Neural progenitor cell (in vitro differentiated cells): ENCODE data around the gene OSBPL8. TPM values are rescaled to one million over a fixed set of nuclear protein-coding genes. Genes with fewer than 3 reads are reported as not detected.

Experiments used
- DNase-seq: peaks from one replicate; pipeline ENCODE4 v3.0.0-alpha.2; 2016; ENCODE audit warnings: low spot score
- H2AFZ ChIP-seq: fragments of 200-600 bp; sonication (generic); replicated peaks from 2 replicates; pipeline ENCODE4 v1.6.1; 2016; ENCODE audit warnings: antibody characterized with exemption
- H3F3A ChIP-seq: fragments of 200-600 bp; sonication (generic); 2 replicates; pipeline ENCODE4 v1.6.1; 2016; ENCODE audit warnings: antibody characterized with exemption, low read depth
- H3K27ac ChIP-seq: fragments of 200-600 bp; sonication (generic); 2 replicates; pipeline ENCODE4 v1.5.1; 2016; ENCODE audit warnings: mild to moderate bottlenecking
- H3K27me3 ChIP-seq: fragments of 200-600 bp; sonication (generic); 2 replicates; pipeline ENCODE4 v1.6.1; 2016; ENCODE audit warnings: mild to moderate bottlenecking, moderate library complexity
- H3K36me3 ChIP-seq: fragments of 200-600 bp; sonication (generic); 2 replicates; pipeline ENCODE4 v1.5.1; 2016
- H3K4me1 ChIP-seq: fragments of 200-600 bp; sonication (generic); 2 replicates; pipeline ENCODE4 v1.6.1; 2016; ENCODE audit warnings: mixed run types
- H3K4me2 ChIP-seq: fragments of 200-600 bp; sonication (generic); 2 replicates; pipeline ENCODE4 v1.6.1; 2016
- H3K4me3 ChIP-seq: fragments of 200-600 bp; sonication (generic); 2 replicates; pipeline ENCODE4 v1.5.1; 2016
- H3K79me2 ChIP-seq: fragments of 200-600 bp; sonication (generic); 2 replicates; pipeline ENCODE4 v1.6.1; 2016; ENCODE audit warnings: low read depth
- H3K9ac ChIP-seq: fragments of 200-600 bp; sonication (generic); 2 replicates; pipeline ENCODE4 v1.6.1; 2016
- H3K9me3 ChIP-seq: fragments of 200-600 bp; sonication (generic); 2 replicates; pipeline ENCODE4 v1.5.1; 2016; ENCODE audit warnings: low read depth
- H4K20me1 ChIP-seq: fragments of 200-600 bp; sonication (generic); 2 replicates; pipeline ENCODE4 v1.6.1; 2016; ENCODE audit warnings: low read depth
- H3K27ac Mint-ChIP-seq: 3 replicates; pipeline ENCODE4 v1.8.0; 2021; ENCODE audit warnings: mixed read lengths
- H3K27me3 Mint-ChIP-seq: 2 replicates; pipeline ENCODE4 v1.8.0; 2022; ENCODE audit warnings: low read depth, mild to moderate bottlenecking, inconsistent platforms, moderate library complexity, mixed read lengths; ENCODE audit not compliant: insufficient read depth
- H3K36me3 Mint-ChIP-seq: 3 replicates; pipeline ENCODE4 v1.8.0; 2021; ENCODE audit warnings: mixed read lengths
- H3K4me1 Mint-ChIP-seq: 3 replicates; pipeline ENCODE4 v1.8.0; 2021; ENCODE audit warnings: mixed read lengths
- H3K4me3 Mint-ChIP-seq: 3 replicates; pipeline ENCODE4 v1.8.0; 2021; ENCODE audit warnings: mild to moderate bottlenecking, moderate library complexity, mixed read lengths
- H3K9me3 Mint-ChIP-seq: 3 replicates; pipeline ENCODE4 v1.8.0; 2020; ENCODE audit warnings: mixed read lengths
- EZH2 ChIP-seq: fragments of 200-600 bp; sonication (generic); IDR thresholded peaks from 2 replicates; pipeline ENCODE4 v1.6.1; 2017; ENCODE audit warnings: antibody characterized with exemption, mild to moderate bottlenecking, moderate library complexity
- EZH2phosphoT487 ChIP-seq: fragments of 200-600 bp; sonication (generic); IDR thresholded peaks from 2 replicates; pipeline ENCODE4 v1.6.1; 2017; ENCODE audit warnings: antibody characterized with exemption
- total RNA-seq: library from RNA; depleted of rRNA; stranded (reverse); fragments of >200 nt; gene quantifications from 2 replicates; pipeline ENCODE4 v1.2.3, GENCODE V29; 2015; ENCODE audit warnings: low replicate concordance
- TF ChIP-seq, protein P1 (sequence below): fragments of 200-600 bp; sonication (generic); IDR thresholded peaks from 2 replicates; pipeline ENCODE4 v1.5.1; 2017; ENCODE audit warnings: antibody characterized with exemption, mild to moderate bottlenecking

The OSBPL8 gene
- total RNA-seq, 1 donor from 2014 or later: 93.6 TPM

DNA sequence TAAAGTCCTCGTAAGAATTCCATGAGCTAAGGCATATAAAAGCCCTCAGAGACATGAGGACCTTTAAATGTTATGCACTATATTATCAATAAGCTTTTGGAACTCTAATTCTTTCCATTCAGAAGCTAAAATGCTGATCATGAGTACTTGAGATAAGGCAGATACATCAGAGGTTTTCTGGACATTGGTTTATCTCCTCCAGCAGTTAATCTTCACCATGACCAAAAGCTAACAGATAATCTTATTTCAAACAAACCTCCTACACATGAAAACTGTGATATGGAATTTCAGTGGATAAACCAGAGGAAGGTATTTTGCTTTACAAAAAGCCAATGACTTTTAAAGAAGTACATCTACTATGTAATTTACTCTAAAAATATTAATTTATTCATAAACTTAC is 113.5 kb downstream of the OSBPL8 start:
- no peak overlapping the region for H3K27ac Mint-ChIP-seq
- H3F3A ChIP-seq: no peaks in the 10 kb centered on the region
- H3K4me3 Mint-ChIP-seq: no peak overlapping the region
- H3K4me1 Mint-ChIP-seq: no peaks in the 10 kb centered on the region
- no peaks in the 10 kb centered on the region for H3K4me1 ChIP-seq
- H3K27me3 Mint-ChIP-seq: no peaks in the 10 kb centered on the region
- H3K27ac ChIP-seq: no peak overlapping the region
- TF ChIP-seq EZH2phosphoT487 (no peak), EZH2 (no peak)
- TF ChIP-seq, protein P1, sequence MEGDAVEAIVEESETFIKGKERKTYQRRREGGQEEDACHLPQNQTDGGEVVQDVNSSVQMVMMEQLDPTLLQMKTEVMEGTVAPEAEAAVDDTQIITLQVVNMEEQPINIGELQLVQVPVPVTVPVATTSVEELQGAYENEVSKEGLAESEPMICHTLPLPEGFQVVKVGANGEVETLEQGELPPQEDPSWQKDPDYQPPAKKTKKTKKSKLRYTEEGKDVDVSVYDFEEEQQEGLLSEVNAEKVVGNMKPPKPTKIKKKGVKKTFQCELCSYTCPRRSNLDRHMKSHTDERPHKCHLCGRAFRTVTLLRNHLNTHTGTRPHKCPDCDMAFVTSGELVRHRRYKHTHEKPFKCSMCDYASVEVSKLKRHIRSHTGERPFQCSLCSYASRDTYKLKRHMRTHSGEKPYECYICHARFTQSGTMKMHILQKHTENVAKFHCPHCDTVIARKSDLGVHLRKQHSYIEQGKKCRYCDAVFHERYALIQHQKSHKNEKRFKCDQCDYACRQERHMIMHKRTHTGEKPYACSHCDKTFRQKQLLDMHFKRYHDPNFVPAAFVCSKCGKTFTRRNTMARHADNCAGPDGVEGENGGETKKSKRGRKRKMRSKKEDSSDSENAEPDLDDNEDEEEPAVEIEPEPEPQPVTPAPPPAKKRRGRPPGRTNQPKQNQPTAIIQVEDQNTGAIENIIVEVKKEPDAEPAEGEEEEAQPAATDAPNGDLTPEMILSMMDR: no peak
- H3K36me3 ChIP-seq: no peaks in the 10 kb centered on the region
- peaks cover 11% of the 10 kb centered on the region for H4K20me1 ChIP-seq
- H2AFZ ChIP-seq: no peak overlapping the region
- H3K9me3 ChIP-seq: no peaks in the 10 kb centered on the region
- no peak overlapping the region for H3K4me3 ChIP-seq
- H3K27me3 ChIP-seq: no peaks in the 10 kb centered on the region
- DNase-seq: no peak
- H3K9me3 Mint-ChIP-seq: no peaks in the 10 kb centered on the region
- no peak overlapping the region for H3K9ac ChIP-seq
- H3K36me3 Mint-ChIP-seq: peaks cover 21% of the 10 kb centered on the region
- no peak overlapping the region for H3K4me2 ChIP-seq
- H3K79me2 ChIP-seq: peaks cover 29% of the 10 kb centered on the region

DNA sequence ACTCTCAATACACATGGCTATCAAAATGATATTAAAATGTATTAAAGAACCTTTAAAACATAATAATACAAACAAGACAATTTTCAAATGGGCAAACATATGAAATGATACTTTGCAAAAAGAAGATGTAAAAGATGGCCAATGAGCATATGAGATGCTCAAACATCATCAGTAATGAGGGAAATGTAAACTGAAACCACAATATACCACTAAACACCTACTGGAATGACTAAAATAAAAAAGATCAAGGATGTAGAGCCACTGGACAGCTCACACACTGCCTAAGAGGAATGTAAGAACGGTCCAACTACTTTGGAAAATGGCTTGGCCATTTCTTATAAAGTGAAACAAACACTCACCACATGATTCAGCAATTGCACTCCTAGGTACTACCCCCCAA is 114.1 kb downstream of the OSBPL8 start:
- no peak overlapping the region for H3K27ac Mint-ChIP-seq
- no peak for TF ChIP-seq EZH2
- TF ChIP-seq, protein P1: no peak
- TF ChIP-seq EZH2phosphoT487: no peak
- peaks cover 29% of the 10 kb centered on the region for H3K79me2 ChIP-seq
- H4K20me1 ChIP-seq: peaks cover 11% of the 10 kb centered on the region
- H3K9me3 ChIP-seq: no peaks in the 10 kb centered on the region
- no peaks in the 10 kb centered on the region for H3K9me3 Mint-ChIP-seq
- H3K27me3 ChIP-seq: no peaks in the 10 kb centered on the region
- no peaks in the 10 kb centered on the region for H3K4me1 Mint-ChIP-seq
- no peak overlapping the region for H3K9ac ChIP-seq
- no peak overlapping the region for H3K4me3 ChIP-seq
- H2AFZ ChIP-seq: no peak overlapping the region
- no peak overlapping the region for H3K4me3 Mint-ChIP-seq
- no peak for DNase-seq
- no peaks in the 10 kb centered on the region for H3F3A ChIP-seq
- H3K27me3 Mint-ChIP-seq: no peaks in the 10 kb centered on the region
- no peaks in the 10 kb centered on the region for H3K36me3 ChIP-seq
- H3K27ac ChIP-seq: no peak overlapping the region
- H3K4me2 ChIP-seq: no peak overlapping the region
- peaks cover 20% of the 10 kb centered on the region for H3K36me3 Mint-ChIP-seq
- H3K4me1 ChIP-seq: no peaks in the 10 kb centered on the region

DNA sequence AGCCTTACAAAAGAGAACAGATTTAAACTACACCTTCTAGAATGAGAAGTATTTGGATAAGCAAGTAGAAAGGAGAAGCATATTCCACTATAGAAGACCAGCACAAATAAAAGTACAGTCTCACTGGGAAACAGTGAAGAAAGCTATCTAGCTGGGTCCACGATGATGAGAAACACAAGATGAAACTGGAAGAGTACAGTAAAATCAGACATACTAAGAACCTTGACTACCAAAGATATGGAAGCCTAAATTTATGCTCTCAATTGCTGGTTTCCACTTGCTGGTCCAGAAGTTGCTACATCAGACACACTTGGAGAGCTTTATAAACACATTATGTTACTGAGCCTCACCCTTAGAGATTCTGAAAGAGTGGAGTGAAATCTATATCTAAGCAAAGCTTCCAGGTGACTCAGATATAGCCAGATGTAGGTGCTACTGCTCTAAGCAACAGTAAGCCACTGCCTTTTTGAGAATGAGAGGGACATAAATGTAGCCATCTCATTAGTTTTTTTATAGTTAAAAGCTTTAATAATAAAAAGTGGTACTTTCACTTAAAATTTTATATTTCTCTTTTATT is 115.1 kb downstream of the OSBPL8 start:
- no peaks in the 10 kb centered on the region for H3K27me3 Mint-ChIP-seq
- H3K4me3 ChIP-seq: no peak overlapping the region
- H3K27ac Mint-ChIP-seq: no peak overlapping the region
- peaks cover 14% of the 10 kb centered on the region for H3K36me3 Mint-ChIP-seq
- no peaks in the 10 kb centered on the region for H3K27me3 ChIP-seq
- no peaks in the 10 kb centered on the region for H3K4me1 ChIP-seq
- H3K9me3 Mint-ChIP-seq: no peaks in the 10 kb centered on the region
- H2AFZ ChIP-seq: no peak overlapping the region
- H3K79me2 ChIP-seq: peaks cover 36% of the 10 kb centered on the region
- H3K4me3 Mint-ChIP-seq: no peak overlapping the region
- no peak overlapping the region for H3K4me2 ChIP-seq
- H3K4me1 Mint-ChIP-seq: no peaks in the 10 kb centered on the region
- peaks cover 11% of the 10 kb centered on the region for H4K20me1 ChIP-seq
- H3K9ac ChIP-seq: no peak overlapping the region
- H3K9me3 ChIP-seq: no peaks in the 10 kb centered on the region
- H3K27ac ChIP-seq: no peak overlapping the region
- no peaks in the 10 kb centered on the region for H3F3A ChIP-seq
- H3K36me3 ChIP-seq: no peaks in the 10 kb centered on the region
- no peak for DNase-seq
- TF ChIP-seq EZH2phosphoT487 (no peak), EZH2 (no peak)
- TF ChIP-seq, protein P1: no peak
